ENCODE results near the gene AGBL1.
A peak's percentile ranks its signal among the peaks of the same experiment; 100 is the strongest.
"Not testable (repeated sequence)": the region's sequence is repeated elsewhere in the genome, so short reads cannot be mapped to it uniquely, and the experiment has no call there.

The AGBL1 gene

DNA sequence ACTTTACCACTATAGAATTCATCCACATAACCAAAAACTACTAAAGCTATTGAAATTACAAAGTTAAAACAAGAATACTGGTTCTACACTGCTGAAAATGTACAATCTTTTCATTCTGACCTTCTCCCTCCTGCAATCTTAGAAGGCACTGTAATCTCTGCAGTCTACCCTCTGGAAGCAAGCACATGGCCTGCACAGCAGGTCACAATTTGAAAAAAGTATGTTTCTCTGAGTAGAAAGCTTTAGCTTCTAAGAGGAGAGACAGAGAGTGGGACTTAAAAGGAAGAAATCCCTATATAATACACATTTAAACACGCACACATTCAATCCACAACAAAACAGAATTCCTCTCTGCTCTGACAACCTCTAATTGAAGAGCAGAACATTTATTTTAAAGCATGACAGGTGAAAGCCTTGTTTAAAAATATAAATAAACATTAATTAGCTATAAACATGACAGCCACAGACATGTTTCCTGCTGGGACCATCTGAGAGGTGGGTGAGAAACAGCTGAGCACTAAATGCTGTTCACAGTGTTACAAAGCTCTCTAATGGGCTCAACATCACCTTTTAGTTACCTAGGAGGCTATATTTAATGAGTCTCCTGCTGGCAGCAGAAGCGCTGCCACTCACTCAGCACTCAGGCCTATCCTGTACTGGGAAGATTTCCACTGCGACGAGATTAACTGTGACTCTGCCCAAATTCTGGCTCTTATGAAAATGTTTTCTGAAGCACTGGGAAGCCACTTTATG, 447.4 kb downstream of the AGBL1 start:
- Histone ChIP-seq H3K4ac (ENCODE audit: low read depth in 1 of 2, low read length in 2 of 2) (no peak overlapping the region), H2BK120ac (ENCODE audit: low read depth, low read length) (no peak overlapping the region), H4K91ac (ENCODE audit: low read length) (no peak overlapping the region), H2BK12ac (ENCODE audit: low read length in 2 of 2) (no peak overlapping the region), H3K18ac (ENCODE audit: low read depth in 1 of 2, low read length in 2 of 2) (no peak overlapping the region), H2AK5ac (ENCODE audit: low read length, severe bottlenecking) (no peak overlapping the region), H3K23ac (ENCODE audit: low read length in 2 of 2) (no peak overlapping the region), H3K4me1 (ENCODE audit: control insufficient read depth, insufficient read depth, low read depth, low read length) (no peaks in the 10 kb centered on the region), H2BK15ac (ENCODE audit: low read depth, poor library complexity, severe bottlenecking) (no peak overlapping the region), H2BK5ac (ENCODE audit: low read depth, low read length, poor library complexity, severe bottlenecking) (no peak overlapping the region), H3K79me1 (replicated peaks; ENCODE audit: low read length, poor library complexity, severe bottlenecking) (no peaks in the 10 kb centered on the region), H3K4me3 (ENCODE audit: insufficient read depth in 1 of 2, low read depth in 1 of 2, low read length in 2 of 2) (no peak overlapping the region), H3K4me2 (ENCODE audit: low read length, poor library complexity, severe bottlenecking) (no peak overlapping the region), H4K8ac (ENCODE audit: low read length) (no peak overlapping the region), H3K14ac (ENCODE audit: low read length in 2 of 2) (no peak overlapping the region), H3K9ac (ENCODE audit: low read length) (no peak overlapping the region), H3K9me3 (ENCODE audit: control insufficient read depth, low read length) (no peaks in the 10 kb centered on the region), H3K36me3 (ENCODE audit: control insufficient read depth in 1 of 2, insufficient read depth in 2 of 2, low read depth in 1 of 2, low read length in 2 of 2) (no peaks in the 10 kb centered on the region), H2AFZ (ENCODE audit: low read depth, low read length) (no peak overlapping the region), H3K27me3 (ENCODE audit: control insufficient read depth in 1 of 2, insufficient read depth in 1 of 2, low read length in 2 of 2) (no peaks in the 10 kb centered on the region), H3K27ac (ENCODE audit: low read length, poor library complexity, severe bottlenecking) (no peak overlapping the region)
- WGBS = 58% methylated on average over 3 of the region's 4 CpGs
- DNase-seq = no peak

- H2BK12ac ChIP-seq (ENCODE audit: low read length in 2 of 2); H4K8ac ChIP-seq (ENCODE audit: low read length); H3K4ac ChIP-seq (ENCODE audit: low read depth in 1 of 2, low read length in 2 of 2); H3K4me1 ChIP-seq (ENCODE audit: control insufficient read depth, insufficient read depth, low read depth, low read length); H2BK120ac ChIP-seq (ENCODE audit: low read depth, low read length); H3K14ac ChIP-seq (ENCODE audit: low read length in 2 of 2); H2BK15ac ChIP-seq (ENCODE audit: low read depth, poor library complexity, severe bottlenecking); H3K9ac ChIP-seq (ENCODE audit: low read length); H2BK5ac ChIP-seq (ENCODE audit: low read depth, low read length, poor library complexity, severe bottlenecking); H3K4me2 ChIP-seq (ENCODE audit: low read length, poor library complexity, severe bottlenecking); H3K27me3 ChIP-seq (ENCODE audit: control insufficient read depth in 1 of 2, insufficient read depth in 1 of 2, low read length in 2 of 2); H2AK5ac ChIP-seq (ENCODE audit: low read length, severe bottlenecking); H3K23ac ChIP-seq (ENCODE audit: low read length in 2 of 2); H4K91ac ChIP-seq (ENCODE audit: low read length); H3K79me1 ChIP-seq (replicated peaks; ENCODE audit: low read length, poor library complexity, severe bottlenecking); H2AFZ ChIP-seq (ENCODE audit: low read depth, low read length); H3K36me3 ChIP-seq (ENCODE audit: control insufficient read depth in 1 of 2, insufficient read depth in 2 of 2, low read depth in 1 of 2, low read length in 2 of 2); H3K27ac ChIP-seq (ENCODE audit: low read length, poor library complexity, severe bottlenecking); H3K18ac ChIP-seq (ENCODE audit: low read depth in 1 of 2, low read length in 2 of 2); DNase-seq; H3K4me3 ChIP-seq (ENCODE audit: insufficient read depth in 1 of 2, low read depth in 1 of 2, low read length in 2 of 2); H3K9me3 ChIP-seq (ENCODE audit: control insufficient read depth, low read length): not testable (repeated sequence)
- WGBS = 94% methylated on average over 15 of the region's 26 CpGs
Observed at GRCh38 chr15:86528094-86528493, 448.4 kb downstream of the AGBL1 start.

DNA sequence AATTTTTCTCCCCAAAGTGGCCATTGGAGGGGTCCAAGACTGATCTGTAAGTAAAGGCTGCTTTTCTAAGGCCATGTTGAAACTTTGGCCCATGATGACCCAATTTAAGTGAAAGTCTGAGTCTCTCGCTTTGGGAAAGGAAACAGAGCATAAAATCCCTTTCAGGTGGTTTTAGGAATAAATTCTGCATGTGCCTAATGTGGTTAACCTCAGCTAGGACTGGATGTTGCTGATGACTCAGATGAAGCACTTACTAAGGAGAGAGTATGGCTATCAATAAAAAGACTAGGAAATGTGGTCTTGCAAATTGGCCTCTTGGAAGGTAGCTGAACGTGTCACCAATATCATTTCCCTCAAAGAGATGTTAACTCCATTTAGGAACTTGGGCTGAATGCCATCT, 458.5 kb downstream of the AGBL1 start:
- H2AFZ ChIP-seq (ENCODE audit: low read depth, low read length) = no peak overlapping the region
- no peak overlapping the region for H4K8ac ChIP-seq (ENCODE audit: low read length)
- peaks cover 13% of the 10 kb centered on the region for H3K9me3 ChIP-seq (ENCODE audit: control insufficient read depth, low read length)
- H2AK5ac ChIP-seq (ENCODE audit: low read length, severe bottlenecking) = no peak overlapping the region
- no peaks in the 10 kb centered on the region for H3K79me1 ChIP-seq (replicated peaks; ENCODE audit: low read length, poor library complexity, severe bottlenecking)
- H2BK5ac ChIP-seq (ENCODE audit: low read depth, low read length, poor library complexity, severe bottlenecking) = no peak overlapping the region
- no peak overlapping the region for H3K4me2 ChIP-seq (ENCODE audit: low read length, poor library complexity, severe bottlenecking)
- no peak overlapping the region for H3K23ac ChIP-seq (ENCODE audit: low read length in 2 of 2)
- H3K4me3 ChIP-seq (ENCODE audit: insufficient read depth in 1 of 2, low read depth in 1 of 2, low read length in 2 of 2) = no peak overlapping the region
- no peak overlapping the region for H3K18ac ChIP-seq (ENCODE audit: low read depth in 1 of 2, low read length in 2 of 2)
- no peaks in the 10 kb centered on the region for H3K36me3 ChIP-seq (ENCODE audit: control insufficient read depth in 1 of 2, insufficient read depth in 2 of 2, low read depth in 1 of 2, low read length in 2 of 2)
- DNase-seq = peak; percentile 22
- H3K27me3 ChIP-seq (ENCODE audit: control insufficient read depth in 1 of 2, insufficient read depth in 1 of 2, low read length in 2 of 2) = no peaks in the 10 kb centered on the region
- no peak overlapping the region for H3K27ac ChIP-seq (ENCODE audit: low read length, poor library complexity, severe bottlenecking)
- H2BK12ac ChIP-seq (ENCODE audit: low read length in 2 of 2) = no peak overlapping the region
- no peak overlapping the region for H2BK15ac ChIP-seq (ENCODE audit: low read depth, poor library complexity, severe bottlenecking)
- H2BK120ac ChIP-seq (ENCODE audit: low read depth, low read length) = no peak overlapping the region
- no peak overlapping the region for H3K4ac ChIP-seq (ENCODE audit: low read depth in 1 of 2, low read length in 2 of 2)
- H3K9ac ChIP-seq (ENCODE audit: low read length) = no peak overlapping the region
- no peak overlapping the region for H4K91ac ChIP-seq (ENCODE audit: low read length)
- 71% methylated on average over 2 of the region's 2 CpGs for WGBS
- no peak overlapping the region for H3K14ac ChIP-seq (ENCODE audit: low read length in 2 of 2)
- no peaks in the 10 kb centered on the region for H3K4me1 ChIP-seq (ENCODE audit: control insufficient read depth, insufficient read depth, low read depth, low read length)

DNA sequence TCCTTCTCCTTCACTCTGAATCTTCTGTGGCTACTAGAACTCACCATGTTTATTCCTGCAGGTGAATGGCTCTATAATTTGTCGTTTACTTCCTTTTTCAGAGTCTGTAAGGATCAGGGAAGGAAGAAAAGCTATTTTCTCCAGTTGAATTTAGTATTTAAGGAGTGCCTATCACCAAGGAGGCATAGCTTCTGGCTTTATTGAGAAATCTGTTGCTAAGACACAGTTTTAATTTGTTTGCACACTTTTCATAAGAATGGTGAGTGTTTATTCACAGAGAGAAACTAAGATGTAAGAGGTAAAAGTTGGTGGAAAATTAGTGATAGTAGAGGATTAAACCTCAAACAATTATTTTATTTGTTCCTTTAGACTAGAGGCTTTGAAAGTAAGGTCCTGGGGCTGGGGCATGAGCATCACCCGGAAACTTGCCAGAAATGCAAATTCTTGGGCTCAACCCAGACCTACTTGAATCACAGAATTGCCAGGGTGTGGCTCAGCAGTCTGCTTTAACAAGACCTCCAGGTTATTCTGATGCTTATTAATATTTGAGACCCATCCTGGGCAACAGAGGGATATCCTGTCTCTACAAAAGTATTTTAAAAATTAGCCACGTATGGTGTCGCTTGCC, 461.3 kb downstream of the AGBL1 start:
- Histone ChIP-seq H2BK5ac (ENCODE audit: low read depth, low read length, poor library complexity, severe bottlenecking) (no peak overlapping the region), H3K4me3 (ENCODE audit: insufficient read depth in 1 of 2, low read depth in 1 of 2, low read length in 2 of 2) (no peak overlapping the region), H3K36me3 (ENCODE audit: control insufficient read depth in 1 of 2, insufficient read depth in 2 of 2, low read depth in 1 of 2, low read length in 2 of 2) (no peaks in the 10 kb centered on the region), H3K9ac (ENCODE audit: low read length) (no peak overlapping the region), H3K4me2 (ENCODE audit: low read length, poor library complexity, severe bottlenecking) (no peak overlapping the region), H3K18ac (ENCODE audit: low read depth in 1 of 2, low read length in 2 of 2) (no peak overlapping the region), H2BK15ac (ENCODE audit: low read depth, poor library complexity, severe bottlenecking) (no peak overlapping the region), H4K91ac (ENCODE audit: low read length) (no peak overlapping the region), H2BK12ac (ENCODE audit: low read length in 2 of 2) (no peak overlapping the region), H2AK5ac (ENCODE audit: low read length, severe bottlenecking) (no peak overlapping the region), H3K27me3 (ENCODE audit: control insufficient read depth in 1 of 2, insufficient read depth in 1 of 2, low read length in 2 of 2) (no peaks in the 10 kb centered on the region), H2AFZ (ENCODE audit: low read depth, low read length) (no peak overlapping the region), H4K8ac (ENCODE audit: low read length) (no peak overlapping the region), H2BK120ac (ENCODE audit: low read depth, low read length) (no peak overlapping the region), H3K14ac (ENCODE audit: low read length in 2 of 2) (no peak overlapping the region), H3K9me3 (ENCODE audit: control insufficient read depth, low read length) (peaks cover 21% of the 10 kb centered on the region), H3K4ac (ENCODE audit: low read depth in 1 of 2, low read length in 2 of 2) (no peak overlapping the region), H3K27ac (ENCODE audit: low read length, poor library complexity, severe bottlenecking) (no peak overlapping the region), H3K4me1 (ENCODE audit: control insufficient read depth, insufficient read depth, low read depth, low read length) (no peaks in the 10 kb centered on the region), H3K23ac (ENCODE audit: low read length in 2 of 2) (no peak overlapping the region), H3K79me1 (replicated peaks; ENCODE audit: low read length, poor library complexity, severe bottlenecking) (no peaks in the 10 kb centered on the region)
- WGBS = 83% methylated on average over 4 of the region's 4 CpGs
- DNase-seq = no peak

Data from mesenchymal stem cell (in vitro differentiated cells and primary cell).